Measurements from ENCODE around the gene MUC5AC.

GRCh38 chr11:1225386-1226225, 67.9 kb downstream of the MUC5AC start:
- TF ChIP-seq POLR2AphosphoS5 (IDR thresholded peaks at IDR 0.05; ENCODE audit: borderline replicate concordance, low read depth, low read length) (no peak), EZH2 (IDR thresholded peaks at IDR 0.05) (no peak)

All from SK-N-MC (cell line).